Right lobe of liver (tissue), 6 donors: ENCODE data around the gene RIOK1. TPM values are rescaled to one million over a fixed set of nuclear protein-coding genes. Genes with fewer than 3 reads are reported as not detected.

Experiments used
- ATAC-seq, 4 donors: fragments of 200-7000 bp; cut with Tn5 transposase; one replicate each; pipeline ENCODE4 v1.9.1; 2020; ENCODE audit warnings: mild to moderate bottlenecking in 4 of 4, moderate library complexity in 4 of 4
- DNase-seq, 3 donors: peaks; one replicate each; pipeline ENCODE4 v3.0.0-alpha.2; 2020
- H3K27ac ChIP-seq, 3 donors: fragments of 200-600 bp; one replicate each; pipeline ENCODE4 v1.8.0; 2022
- H3K27me3 ChIP-seq, 2 donors: fragments of 200-600 bp; one replicate each; pipeline ENCODE4 v1.8.0; 2022
- H3K36me3 ChIP-seq, 4 donors: fragments of 200-600 bp; sonication (generic) in 1 of 4; one replicate each; pipeline versions ENCODE4 v1.5.1 to v1.8.0; 2017 to 2022; ENCODE audit warnings: control low read depth in 1 of 4
- H3K4me1 ChIP-seq, 4 donors: fragments of 200-600 bp; sonication (generic) in 1 of 4; one replicate each; pipeline versions ENCODE4 v1.5.1 to v1.8.0; 2017 to 2022; ENCODE audit warnings: control low read depth in 1 of 4
- H3K4me3 ChIP-seq, 3 donors: fragments of 200-600 bp; one replicate each; pipeline ENCODE4 v1.8.0; 2022
- H3K9me3 ChIP-seq, 4 donors: fragments of 200-600 bp; sonication (generic) in 1 of 4; one replicate each; pipeline versions ENCODE4 v1.5.1 to v1.8.0; 2017 to 2022; ENCODE audit warnings: control low read depth in 1 of 4
- POLR2A ChIP-seq: fragments of 450-650 bp; IDR thresholded peaks from one replicate; pipeline ENCODE4 v1.6.1; 2017; ENCODE audit warnings: antibody characterized with exemption, mild to moderate bottlenecking
- WGBS: methylation state at CpG from one replicate; pipeline ENCODE4 v1.1.6; 2018; ENCODE audit warnings: low coverage, low lambda C conversion rate; ENCODE audit not compliant: insufficient coverage; ENCODE audit errors: missing lambda C conversion rate; 5-methylcytosine and 5-hydroxymethylcytosine counted together
- intact Hi-C, 2 donors: fragments of 100-400 bp; cut with DNase I; formaldehyde crosslinking; loops; one replicate each; pipeline versions ENCODE4 v1.11.2 to v1.14.1; 2022
- total RNA-seq, 6 experiments: library from RNA; depleted of rRNA in 2 of 6; stranded (reverse); fragments of >200 nt in 2 of 6; fragmentation: NEBNext Ultra II Directional in 3 of 6; extraction: Animal tissue kit (Norgen Biotek cat#: 25700) in 3 of 6; gene quantifications; one replicate each; pipeline versions ENCODE4 v1.1.0 to v1.2.4, GENCODE V29; 2016 to 2023
- TF ChIP-seq, protein P1 (sequence below), 4 donors: fragments of 200-600 bp in 3 of 4; fragments of 450-650 bp in 1 of 4; IDR thresholded peaks; one replicate each; pipeline versions ENCODE4 v1.5.1 to v1.8.0; 2016 to 2022; ENCODE audit warnings: antibody characterized with exemption in 4 of 4, mild to moderate bottlenecking in 2 of 4
- donor health status: DM: no; HTN: yes; CAD: no.
- donor health status: DM: no; HTN: no; CAD: no.
- donor health status: DM: no; HTN: no; CAD: no.
- donor health status: DM: no; HTN: yes; CAD: no.
- donor health status: DM: no; HTN: yes; CAD: no.

RIOK1 gene
- total RNA-seq, 6 experiments from 2014 or later, result 4.6 to 7.9 (median 6.7) TPM

DNA sequence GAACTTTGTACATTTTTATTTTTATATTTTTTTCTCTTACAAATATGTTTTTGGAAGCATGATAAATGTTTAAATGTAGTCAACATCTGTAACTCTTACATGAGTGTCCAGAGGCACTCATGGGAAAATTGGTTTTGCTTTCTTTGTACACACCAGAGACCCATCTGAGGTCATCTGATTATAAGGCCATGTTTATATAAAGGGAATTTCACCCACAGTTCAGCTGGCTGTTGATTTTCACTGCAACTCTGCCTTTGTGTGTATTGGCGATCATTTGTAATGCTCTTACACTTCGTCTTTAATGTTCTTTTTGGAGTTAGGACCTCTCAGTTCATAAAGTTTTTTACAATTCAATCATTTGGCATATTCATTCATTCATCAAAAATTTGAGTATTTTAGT, 28.1 kb downstream of the RIOK1 start:
- no peak for TF ChIP-seq POLR2A
- TF ChIP-seq, protein P1, sequence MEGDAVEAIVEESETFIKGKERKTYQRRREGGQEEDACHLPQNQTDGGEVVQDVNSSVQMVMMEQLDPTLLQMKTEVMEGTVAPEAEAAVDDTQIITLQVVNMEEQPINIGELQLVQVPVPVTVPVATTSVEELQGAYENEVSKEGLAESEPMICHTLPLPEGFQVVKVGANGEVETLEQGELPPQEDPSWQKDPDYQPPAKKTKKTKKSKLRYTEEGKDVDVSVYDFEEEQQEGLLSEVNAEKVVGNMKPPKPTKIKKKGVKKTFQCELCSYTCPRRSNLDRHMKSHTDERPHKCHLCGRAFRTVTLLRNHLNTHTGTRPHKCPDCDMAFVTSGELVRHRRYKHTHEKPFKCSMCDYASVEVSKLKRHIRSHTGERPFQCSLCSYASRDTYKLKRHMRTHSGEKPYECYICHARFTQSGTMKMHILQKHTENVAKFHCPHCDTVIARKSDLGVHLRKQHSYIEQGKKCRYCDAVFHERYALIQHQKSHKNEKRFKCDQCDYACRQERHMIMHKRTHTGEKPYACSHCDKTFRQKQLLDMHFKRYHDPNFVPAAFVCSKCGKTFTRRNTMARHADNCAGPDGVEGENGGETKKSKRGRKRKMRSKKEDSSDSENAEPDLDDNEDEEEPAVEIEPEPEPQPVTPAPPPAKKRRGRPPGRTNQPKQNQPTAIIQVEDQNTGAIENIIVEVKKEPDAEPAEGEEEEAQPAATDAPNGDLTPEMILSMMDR (IDR thresholded peaks at IDR 0.05), result no peak
- ATAC-seq (peak; percentile 89 to 94 (median 92)), DNase-seq (no peak)
- Histone ChIP-seq H3K27me3 (no peaks in the 10 kb centered on the region), H3K4me1 (peaks cover 0 to 35% (median 12%) of the 10 kb centered on the region in 4 donors), H3K9me3 (no peaks in the 10 kb centered on the region), H3K36me3 (peaks cover 0 to 30% (median 14%) of the 10 kb centered on the region in 4 donors), H3K27ac (peak overlapping the region in 2 of 3 donors; percentile 33 to 46), H3K4me3 (no peak overlapping the region)
- intact Hi-C loops, result no loop called here
- 24% methylated on average over 2 of the region's 2 CpGs for WGBS

DNA sequence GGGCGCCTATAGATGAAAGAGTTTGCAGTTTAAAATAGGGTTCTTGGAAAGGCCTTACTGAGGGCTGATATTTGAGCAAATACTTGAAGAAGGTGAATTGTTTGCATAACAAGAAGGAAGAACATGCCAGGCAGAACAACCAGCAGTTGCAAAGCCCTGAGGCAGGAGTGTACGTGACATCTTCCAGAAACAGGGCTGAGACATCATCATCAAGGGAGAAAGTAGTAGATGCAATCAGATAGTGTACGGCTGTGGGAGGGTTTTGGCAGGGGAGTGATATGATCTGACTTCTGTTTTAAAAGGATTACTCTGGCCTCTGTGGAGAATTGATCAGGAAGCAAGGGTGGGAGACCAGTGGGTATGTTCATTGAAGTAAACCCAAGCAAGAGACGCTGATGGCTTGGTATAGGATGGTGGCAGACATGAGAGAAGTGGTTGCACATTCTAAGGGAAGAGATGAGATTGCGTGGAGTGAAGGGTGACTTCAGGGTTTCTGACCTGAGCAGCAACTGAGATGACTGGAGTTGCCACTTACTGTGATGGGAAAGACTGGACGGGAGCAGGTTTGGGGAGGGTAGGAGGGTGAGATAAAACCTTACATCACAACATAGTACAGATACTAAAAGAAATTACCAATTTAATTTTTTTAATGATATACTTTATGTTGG, 28.8 kb downstream of the RIOK1 start:
- 82% methylated on average over 6 of the region's 6 CpGs for WGBS
- ATAC-seq (peak in 3 of 4 donors; percentile 5 to 39 (median 35)), DNase-seq (no peak)
- H3K27me3 ChIP-seq, result no peaks in the 10 kb centered on the region
- H3K27ac ChIP-seq, result peak overlapping the region in 1 of 3 donors; percentile 29
- H3K4me1 ChIP-seq, result peaks cover 0 to 35% (median 12%) of the 10 kb centered on the region in 4 donors
- no peak overlapping the region for H3K4me3 ChIP-seq
- peaks cover 0 to 23% (median 9%) of the 10 kb centered on the region in 4 donors for H3K36me3 ChIP-seq
- intact Hi-C loops, result no loop called here
- TF ChIP-seq, protein P1 (IDR thresholded peaks at IDR 0.05), result no peak
- no peaks in the 10 kb centered on the region for H3K9me3 ChIP-seq

DNA sequence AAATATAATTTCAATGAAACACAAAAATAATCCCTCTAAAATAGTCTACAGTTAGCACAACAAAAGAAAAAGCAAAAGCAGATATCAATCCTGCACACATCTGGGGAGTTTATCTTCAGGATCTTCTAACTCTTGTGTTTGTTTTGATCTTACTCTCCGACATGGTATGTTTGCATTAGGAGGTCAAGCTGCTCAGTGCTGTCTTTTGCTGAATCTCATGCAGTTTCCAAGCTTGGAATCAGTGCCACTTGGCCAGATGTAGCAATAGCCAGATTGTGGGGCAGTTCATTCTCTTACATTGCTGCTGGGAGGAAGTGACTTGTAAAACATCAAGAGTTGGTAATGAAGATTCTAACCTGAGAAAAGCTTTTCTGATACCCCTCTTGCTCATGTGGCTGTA, 29.5 kb downstream of the RIOK1 start:
- no peaks in the 10 kb centered on the region for H3K9me3 ChIP-seq
- H3K4me3 ChIP-seq, result no peak overlapping the region
- H3K36me3 ChIP-seq, result peaks cover 0 to 18% (median 7%) of the 10 kb centered on the region in 4 donors
- ATAC-seq (peak; percentile 68 to 85 (median 75)), DNase-seq (peak in 1 of 3 donors; percentile 61)
- intact Hi-C loops, result no loop called here
- TF ChIP-seq, protein P1 (IDR thresholded peaks at IDR 0.05), result no peak
- TF ChIP-seq POLR2A, result no peak
- peaks cover 0 to 39% (median 12%) of the 10 kb centered on the region in 4 donors for H3K4me1 ChIP-seq
- no peaks in the 10 kb centered on the region for H3K27me3 ChIP-seq
- H3K27ac ChIP-seq, result no peak overlapping the region
- WGBS, result 18% methylated on average over 1 of the region's 1 CpG

DNA sequence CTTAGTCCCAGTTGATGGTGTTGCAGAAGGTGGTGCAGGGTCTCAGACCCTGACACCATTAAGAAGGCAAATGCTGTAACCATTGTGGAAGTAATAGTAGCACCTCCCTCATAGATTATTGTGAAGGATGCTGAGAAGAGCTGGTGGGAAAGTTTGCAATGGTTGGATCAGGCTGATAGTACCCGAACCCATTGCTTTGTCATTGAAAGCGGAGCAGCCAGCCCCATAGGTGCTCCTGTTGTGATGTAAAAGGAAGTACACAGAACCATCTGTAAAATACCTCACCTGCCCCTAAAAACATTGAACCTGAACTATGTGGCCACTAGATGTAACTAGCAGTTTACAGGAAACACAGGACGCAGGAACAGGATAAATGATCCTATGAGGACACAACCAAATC, 31.5 kb downstream of the RIOK1 start:
- H3K4me1 ChIP-seq, result peaks cover 0 to 41% (median 12%) of the 10 kb centered on the region in 4 donors
- TF ChIP-seq, protein P1 (IDR thresholded peaks at IDR 0.05), result no peak
- no peak for TF ChIP-seq POLR2A
- peaks cover 0 to under 1% (median 0%) of the 10 kb centered on the region in 4 donors for H3K36me3 ChIP-seq
- H3K4me3 ChIP-seq, result no peak overlapping the region
- no peaks in the 10 kb centered on the region for H3K9me3 ChIP-seq
- 94% methylated on average over 2 of the region's 3 CpGs for WGBS
- DNase-seq (no peak), ATAC-seq (no peak)
- H3K27ac ChIP-seq, result no peak overlapping the region
- no peaks in the 10 kb centered on the region for H3K27me3 ChIP-seq
- intact Hi-C loops, result loop anchor here in 1 of 2 donors (10.0 kb wide), 1 partner anchor 194 kb away; no protein-coding TSS in a partner anchor
